A549 (cell line): ENCODE measurements around the gene CIAO2B. TPM values are rescaled to one million over a fixed set of nuclear protein-coding genes. Genes with fewer than 3 reads are reported as not detected.

Experiments
- ATAC-seq, 2 experiments: fragments of 200-7000 bp in 1 of 2; fragments of >200 bp in 1 of 2; cut with Nextera tagmentation in 1 of 2; cut with Tn5 transposase in 1 of 2; 3 replicates each; pipeline versions ENCODE4 v1.8.0 to v1.9.1; 2018 to 2020; ENCODE audit warnings: mild to moderate bottlenecking in 1 of 2, moderate library complexity in 1 of 2
- CTCF ChIA-PET: fragments of 300-600 bp; sonication (Branson Sonifier 250); formaldehyde crosslinking; extraction: SDS; loops from one replicate; lab custom pipeline; 2021; ENCODE audit warnings: antibody characterized with exemption, inconsistent platforms; lab: Yijun Ruan, JAX
- POLR2A ChIA-PET: fragments of 350-600 bp; formaldehyde crosslinking; extraction: SDS; loops from one replicate; lab custom pipeline; 2021; ENCODE audit warnings: antibody characterized with exemption, inconsistent platforms; lab: Yijun Ruan, JAX
- DNase-seq, 2 experiments: peaks; one replicate each; pipeline versions ENCODE4 v3.0.0 to v3.0.0-alpha.2; 2011 to 2016; ENCODE audit warnings: low read depth in 1 of 2, low spot score in 1 of 2
- FAIRE-seq: peaks from 2 replicates; lab custom pipeline; 2011; peaks lifted over from hg19 to GRCh38; lab: Jason Lieb, UNC
- H3K27ac ChIP-seq, 2 experiments: fragments of >200 bp; sonication (Bioruptor Twin); formaldehyde crosslinking; 3 replicates each; pipeline ENCODE4 v1.5.1; 2016 to 2017
- H3K4me1 ChIP-seq: fragments of >200 bp; sonication (Bioruptor Twin); formaldehyde crosslinking; 3 replicates; pipeline ENCODE4 v1.6.1; 2016
- H3K4me2 ChIP-seq: fragments of >200 bp; sonication (Bioruptor Twin); formaldehyde crosslinking; 3 replicates; pipeline ENCODE4 v1.6.1; 2016
- H3K4me3 ChIP-seq: fragments of >200 bp; sonication (Bioruptor Twin); formaldehyde crosslinking; 3 replicates; pipeline ENCODE4 v1.5.1; 2016
- H3K9me3 ChIP-seq: fragments of >200 bp; sonication (Bioruptor Twin); formaldehyde crosslinking; 3 replicates; pipeline ENCODE4 v1.6.1; 2016
- BHLHE40 ChIP-seq: IDR thresholded peaks from 2 replicates; pipeline ENCODE4 v1.6.1; 2012; ENCODE audit warnings: low read depth, low read length, inconsistent platforms
- E2F6 ChIP-seq: IDR thresholded peaks from 2 replicates; pipeline ENCODE4 v1.6.1; 2012; ENCODE audit warnings: low read depth, borderline replicate concordance
- EHF ChIP-seq: fragments of 250-450 bp; sonication (Bioruptor Pico); IDR thresholded peaks from 2 replicates; pipeline ENCODE4 v1.5.0; 2020; ENCODE audit warnings: mild to moderate bottlenecking
- EP300 ChIP-seq, 2 experiments: fragments of >200 bp; sonication (Bioruptor Twin); formaldehyde crosslinking; IDR thresholded peaks; 2 replicates in 1 of 2; 3 replicates in 1 of 2; pipeline ENCODE4 v1.6.1; 2016 to 2017
- ESRRA ChIP-seq: fragments of 150-350 bp; IDR thresholded peaks from 2 replicates; pipeline ENCODE4 v1.6.1; 2014; ENCODE audit warnings: mild to moderate bottlenecking, low read length, borderline replicate concordance
- FOSL2 ChIP-seq, 2 experiments: fragments of 450-650 bp in 1 of 2; fragments of >200 bp in 1 of 2; sonication (Bioruptor Twin) in 1 of 2; formaldehyde crosslinking; IDR thresholded peaks; 2 replicates each; pipeline versions ENCODE4 v1.5.0 to v1.6.1; 2016 to 2020; ENCODE audit warnings: mild to moderate bottlenecking in 1 of 2, moderate library complexity in 1 of 2
- FOXS1 ChIP-seq: fragments of 250-450 bp; sonication (Bioruptor Pico); IDR thresholded peaks from 2 replicates; pipeline ENCODE4 v1.5.0; 2020; ENCODE audit warnings: mild to moderate bottlenecking, moderate library complexity
- GATA3 ChIP-seq: IDR thresholded peaks from 2 replicates; pipeline ENCODE4 v1.6.1; 2012; ENCODE audit warnings: borderline replicate concordance
- HDAC2 ChIP-seq: fragments of 200-600 bp; sonication (generic); IDR thresholded peaks from 2 replicates; pipeline ENCODE4 v1.6.1; 2016
- HES2 ChIP-seq: fragments of >200 bp; sonication (Bioruptor Twin); formaldehyde crosslinking; IDR thresholded peaks from 2 replicates; pipeline ENCODE4 v1.6.1; 2016
- HEYL ChIP-seq: fragments of 250-450 bp; sonication (Bioruptor Pico); IDR thresholded peaks from 2 replicates; pipeline ENCODE4 v1.8.0; 2021; ENCODE audit warnings: mild to moderate bottlenecking, moderate library complexity
- HOXB13 ChIP-seq: fragments of 250-450 bp; sonication (Bioruptor Pico); IDR thresholded peaks from 2 replicates; pipeline ENCODE4 v1.5.0; 2020; ENCODE audit warnings: low read depth, mild to moderate bottlenecking, moderate library complexity
- JUNB ChIP-seq: fragments of >200 bp; sonication (Bioruptor Twin); formaldehyde crosslinking; IDR thresholded peaks from 2 replicates; pipeline ENCODE4 v1.6.1; 2016
- MAZ ChIP-seq: fragments of 150-350 bp; IDR thresholded peaks from 2 replicates; pipeline ENCODE4 v1.6.1; 2014; ENCODE audit warnings: antibody characterized with exemption, low read depth, low read length, borderline replicate concordance
- MYC ChIP-seq: IDR thresholded peaks from 2 replicates; pipeline ENCODE4 v1.6.1; 2012; ENCODE audit warnings: mild to moderate bottlenecking, inconsistent platforms, low read length, improper control_type of control experiment, borderline replicate concordance
- RAD21 ChIP-seq, 2 experiments: fragments of >200 bp in 1 of 2; sonication (Bioruptor Twin) in 1 of 2; formaldehyde crosslinking in 1 of 2; IDR thresholded peaks in 1 of 2; conservative IDR thresholded peaks in 1 of 2; 2 replicates in 1 of 2; 3 replicates in 1 of 2; pipeline ENCODE4 v1.6.1; 2012 to 2018; ENCODE audit warnings: inconsistent platforms in 1 of 2
- RARB ChIP-seq: fragments of 250-450 bp; sonication (Bioruptor Pico); IDR thresholded peaks from 2 replicates; pipeline ENCODE4 v1.8.0; 2021; ENCODE audit warnings: mild to moderate bottlenecking, moderate library complexity
- RNF2 ChIP-seq: fragments of 200-600 bp; sonication (generic); IDR thresholded peaks from 2 replicates; pipeline ENCODE4 v1.6.1; 2016; ENCODE audit warnings: low read depth, mild to moderate bottlenecking, antibody characterized with exemption, moderate library complexity, borderline replicate concordance
- ZNF302 ChIP-seq: fragments of 250-450 bp; sonication (Bioruptor Pico); IDR thresholded peaks from 2 replicates; pipeline ENCODE4 v1.9.0; 2021; ENCODE audit warnings: inconsistent platforms, mild to moderate bottlenecking, moderate library complexity
- ZSCAN20 ChIP-seq: fragments of 250-450 bp; sonication (Bioruptor Pico); IDR thresholded peaks from 2 replicates; pipeline ENCODE4 v1.8.0; 2022; ENCODE audit warnings: mild to moderate bottlenecking, moderate library complexity
- WGBS: methylation state at CpG from one replicate; pipeline ENCODE4 v1.1.6; 2017; ENCODE audit errors: missing lambda C conversion rate; 5-methylcytosine and 5-hydroxymethylcytosine counted together
- polyA plus RNA-seq, 4 experiments: library from polyadenylated mRNA; depleted of rRNA in 3 of 4; stranded (reverse); fragments of >200 nt; fragmentation: RNase III in 1 of 4; extraction: RNeasy Plus Mini Kit Qiagen cat#74134 plus additional on column Dnase treatment in 1 of 4; gene quantifications; 2 replicates in 3 of 4; 3 replicates in 1 of 4; pipeline ENCODE4 v1.2.3, GENCODE V29; 2011 to 2017
- TF ChIP-seq, protein P1 (sequence below): IDR thresholded peaks from 2 replicates; pipeline ENCODE4 v1.6.1; 2012
- TF ChIP-seq, protein P2 (sequence below): fragments of 150-350 bp; IDR thresholded peaks from 2 replicates; pipeline ENCODE4 v1.6.1; 2014; ENCODE audit warnings: low read depth, mild to moderate bottlenecking, low read length

Gene CIAO2B
- polyA plus RNA-seq, 2 of the 4 experiments (the other 2 are of a cell fraction), result 134 to 140 TPM

- Histone ChIP-seq H3K4me3 (no peak overlapping the region), H3K4me1 (peaks cover 26% of the 10 kb centered on the region), H3K27ac (no peak overlapping the region), H3K9me3 (no peaks in the 10 kb centered on the region), H3K4me2 (no peak overlapping the region)
- CTCF ChIA-PET, result interaction anchor here (0.6 to 4.0 kb wide), 7 partner anchors 10 to 218 kb away, joined by 3 to 31 read pairs (median 7); partner anchors contain the start of gene CES3
- POLR2A ChIA-PET, result no interaction called here
- no peak for FAIRE-seq
- no peak for ATAC-seq
- TF ChIP-seq JUNB (no peak), GATA3 (no peak)
- 91% methylated on average over 4 of the region's 4 CpGs for WGBS
- no peak for DNase-seq
Measured at GRCh38 chr16:66936889-66937554, 2.8 kb upstream of the CIAO2B start.

GRCh38 chr16:66936462-66936861 is 2.3 kb upstream of the CIAO2B start:
- Histone ChIP-seq H3K4me2 (0 out of 3 replicates have a peak overlapping the region, but pooled peaks have one; percentile 99), H3K27ac (no peak overlapping the region), H3K4me1 (peaks cover 28% of the 10 kb centered on the region), H3K9me3 (no peaks in the 10 kb centered on the region), H3K4me3 (no peak overlapping the region)
- FAIRE-seq, result no peak
- CTCF ChIA-PET, result interaction anchor here (1.6 to 2.7 kb wide), 2 partner anchors 24 to 41 kb away, joined by 8 to 12 read pairs; partner anchors contain the start of gene CES3
- ATAC-seq, result no peak
- 96% methylated on average over 6 of the region's 6 CpGs for WGBS
- no peak for TF ChIP-seq E2F6
- TF ChIP-seq HDAC2, result no peak
- TF ChIP-seq, protein P1, sequence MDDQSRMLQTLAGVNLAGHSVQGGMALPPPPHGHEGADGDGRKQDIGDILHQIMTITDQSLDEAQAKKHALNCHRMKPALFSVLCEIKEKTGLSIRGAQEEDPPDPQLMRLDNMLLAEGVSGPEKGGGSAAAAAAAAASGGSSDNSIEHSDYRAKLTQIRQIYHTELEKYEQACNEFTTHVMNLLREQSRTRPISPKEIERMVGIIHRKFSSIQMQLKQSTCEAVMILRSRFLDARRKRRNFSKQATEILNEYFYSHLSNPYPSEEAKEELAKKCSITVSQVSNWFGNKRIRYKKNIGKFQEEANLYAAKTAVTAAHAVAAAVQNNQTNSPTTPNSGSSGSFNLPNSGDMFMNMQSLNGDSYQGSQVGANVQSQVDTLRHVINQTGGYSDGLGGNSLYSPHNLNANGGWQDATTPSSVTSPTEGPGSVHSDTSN, result no peak
- TF ChIP-seq JUNB, result no peak
- TF ChIP-seq BHLHE40, result no peak
- TF ChIP-seq HES2, result no peak
- no peak for TF ChIP-seq MAZ
- no peak for TF ChIP-seq HOXB13 (CRISPR knock-in tag)
- TF ChIP-seq HEYL (CRISPR knock-in tag), result no peak
- no peak for TF ChIP-seq EP300 (IDR thresholded peaks at IDR 0.05)
- no peak for TF ChIP-seq RARB (CRISPR knock-in tag)
- TF ChIP-seq RAD21 (conservative IDR thresholded peaks at IDR 0.05 in 1 of 2, IDR thresholded peaks at IDR 0.05 in 1 of 2), result no peak
- POLR2A ChIA-PET, result no interaction called here
- DNase-seq, result no peak

GRCh38 chr16:66935314-66936011 is 1.3 kb upstream of the CIAO2B start, which contains the start of gene CES2:
CES2 (plus strand) TSS chr16:66935516; CDS start chr16:66935636, 120 bp downstream.
- Histone ChIP-seq H3K9me3 (no peaks in the 10 kb centered on the region), H3K4me2 (peak within 1 kb of the TSS; percentile 99), H3K4me1 (peaks cover 28% of the 10 kb centered on the region), H3K4me3 (peak within 1 kb of the TSS; percentile 81), H3K27ac (peak within 1 kb of the TSS; percentile 94 to 99)
- TF ChIP-seq EHF (CRISPR knock-in tag) (no peak), ESRRA (no peak), HES2 (no peak), FOXS1 (CRISPR knock-in tag) (no peak), HEYL (CRISPR knock-in tag) (no peak), HDAC2 (no peak), RNF2 (no peak), MYC (no peak), ZSCAN20 (CRISPR knock-in tag) (no peak), FOSL2 (IDR thresholded peaks at IDR 0.05) (no peak), FOSL2 (CRISPR knock-in tag; IDR thresholded peaks at IDR 0.05) (no peak), ZNF302 (no peak), E2F6 (no peak)
- TF ChIP-seq, protein P1, result no peak
- TF ChIP-seq, protein P2, sequence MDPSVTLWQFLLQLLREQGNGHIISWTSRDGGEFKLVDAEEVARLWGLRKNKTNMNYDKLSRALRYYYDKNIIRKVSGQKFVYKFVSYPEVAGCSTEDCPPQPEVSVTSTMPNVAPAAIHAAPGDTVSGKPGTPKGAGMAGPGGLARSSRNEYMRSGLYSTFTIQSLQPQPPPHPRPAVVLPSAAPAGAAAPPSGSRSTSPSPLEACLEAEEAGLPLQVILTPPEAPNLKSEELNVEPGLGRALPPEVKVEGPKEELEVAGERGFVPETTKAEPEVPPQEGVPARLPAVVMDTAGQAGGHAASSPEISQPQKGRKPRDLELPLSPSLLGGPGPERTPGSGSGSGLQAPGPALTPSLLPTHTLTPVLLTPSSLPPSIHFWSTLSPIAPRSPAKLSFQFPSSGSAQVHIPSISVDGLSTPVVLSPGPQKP, result no peak
- FAIRE-seq (no peak), DNase-seq (no peak), ATAC-seq (peak in 1 of 2 experiments; percentile 32; a peak in 3 of 6 replicates)
- WGBS, result 79% methylated on average over 38 of the region's 44 CpGs
- CTCF ChIA-PET, result interaction anchor here (1.6 kb wide), 1 partner anchor 40 kb away, joined by 8 read pairs; no protein-coding TSS in a partner anchor
- POLR2A ChIA-PET, result no interaction called here
